GM23338 (cell line): ENCODE data around the gene CMIP. TPM values are rescaled to one million over a fixed set of nuclear protein-coding genes. Genes with fewer than 3 reads are reported as not detected.

Experiments used
- ATAC-seq: fragments of 200-7000 bp; cut with Tn5 transposase; 3 replicates; pipeline ENCODE4 v1.9.1; 2020
- DNase-seq: peaks from one replicate; pipeline ENCODE4 v3.0.0-alpha.2; 2015; ENCODE audit warnings: low spot score
- H2AFZ ChIP-seq: fragments of 200-600 bp; sonication (generic); 2 replicates; pipeline ENCODE4 v1.8.0; 2016; ENCODE audit warnings: antibody characterized with exemption, mild to moderate bottlenecking, moderate library complexity
- H3F3A ChIP-seq: fragments of 200-600 bp; sonication (generic); replicated peaks from 2 replicates; pipeline ENCODE4 v1.8.0; 2017; ENCODE audit warnings: antibody characterized with exemption, mixed run types, low read depth
- H3K27ac ChIP-seq: fragments of 200-600 bp; sonication (generic); 2 replicates; pipeline ENCODE4 v1.6.1; 2016; ENCODE audit warnings: low read depth
- H3K27me3 ChIP-seq: fragments of 200-600 bp; sonication (generic); 2 replicates; pipeline ENCODE4 v1.8.0; 2016; ENCODE audit warnings: mild to moderate bottlenecking, mixed run types, moderate library complexity; ENCODE audit not compliant: insufficient read depth
- H3K36me3 ChIP-seq: fragments of 200-600 bp; sonication (generic); 2 replicates; pipeline ENCODE4 v1.8.0; 2016; ENCODE audit warnings: mild to moderate bottlenecking; ENCODE audit not compliant: insufficient read depth
- H3K4me1 ChIP-seq: fragments of 200-600 bp; sonication (generic); 2 replicates; pipeline ENCODE4 v1.8.0; 2016; ENCODE audit warnings: mild to moderate bottlenecking, moderate library complexity; ENCODE audit not compliant: insufficient read depth
- H3K4me2 ChIP-seq: fragments of 200-600 bp; sonication (generic); 2 replicates; pipeline ENCODE4 v1.7.1; 2017; ENCODE audit warnings: mixed run types
- H3K4me3 ChIP-seq: fragments of 200-600 bp; sonication (generic); 2 replicates; pipeline ENCODE4 v1.6.1; 2016; ENCODE audit warnings: mixed run types
- H3K79me2 ChIP-seq: fragments of 200-600 bp; sonication (generic); replicated peaks from 2 replicates; pipeline ENCODE4 v1.8.0; 2017; ENCODE audit warnings: mild to moderate bottlenecking; ENCODE audit not compliant: insufficient read depth
- H3K9me2 ChIP-seq: fragments of 200-600 bp; sonication (generic); 2 replicates; pipeline ENCODE4 v1.8.0; 2017; ENCODE audit not compliant: insufficient read depth
- H4K20me1 ChIP-seq: fragments of 200-600 bp; sonication (generic); replicated peaks from 2 replicates; pipeline ENCODE4 v1.8.0; 2017; ENCODE audit warnings: mild to moderate bottlenecking; ENCODE audit not compliant: insufficient read depth
- H3K27ac Mint-ChIP-seq: 2 replicates; pipeline ENCODE4 v1.8.0; 2020; ENCODE audit warnings: inconsistent platforms, mild to moderate bottlenecking, moderate library complexity, mixed read lengths
- H3K27me3 Mint-ChIP-seq: 3 replicates; pipeline ENCODE4 v1.8.0; 2022; ENCODE audit warnings: low read depth, mild to moderate bottlenecking, moderate library complexity, mixed read lengths, inconsistent platforms; ENCODE audit not compliant: insufficient read depth, poor library complexity
- H3K36me3 Mint-ChIP-seq: 3 replicates; pipeline ENCODE4 v1.8.0; 2021; ENCODE audit warnings: low read depth, mild to moderate bottlenecking, inconsistent platforms, moderate library complexity, mixed read lengths
- H3K4me1 Mint-ChIP-seq: 3 replicates; pipeline ENCODE4 v1.8.0; 2020; ENCODE audit warnings: mild to moderate bottlenecking, inconsistent platforms, mixed read lengths
- H3K4me3 Mint-ChIP-seq: 3 replicates; pipeline ENCODE4 v1.8.0; 2021; ENCODE audit warnings: moderate library complexity, mild to moderate bottlenecking, inconsistent platforms, mixed read lengths
- H3K9me3 Mint-ChIP-seq: 3 replicates; pipeline ENCODE4 v1.8.0; 2020; ENCODE audit warnings: moderate library complexity, mild to moderate bottlenecking, inconsistent platforms, mixed read lengths
- CREB1 ChIP-seq: fragments of 250-450 bp; sonication (Bioruptor Pico); IDR thresholded peaks from 2 replicates; pipeline ENCODE4 v1.5.0; 2020; ENCODE audit warnings: low read depth, mild to moderate bottlenecking, moderate library complexity
- CTCF ChIP-seq, 2 experiments: fragments of 200-600 bp in 1 of 2; sonication (generic) in 1 of 2; conservative IDR thresholded peaks; 2 replicates each; pipeline versions ENCODE4 v1.5.1 to v1.6.1; 2016 to 2017; ENCODE audit warnings: antibody characterized with exemption in 2 of 2, low read depth in 2 of 2, mild to moderate bottlenecking in 2 of 2, moderate library complexity in 1 of 2
- ETS1 ChIP-seq: IDR thresholded peaks from 2 replicates; pipeline ENCODE4 v1.6.1; 2016; ENCODE audit warnings: antibody characterized with exemption
- EZH2 ChIP-seq: fragments of 200-600 bp; sonication (generic); IDR thresholded peaks from one replicate; pipeline ENCODE4 v1.8.0; 2017; ENCODE audit warnings: antibody characterized with exemption, mild to moderate bottlenecking, low read depth; ENCODE audit not compliant: unreplicated experiment
- EZH2phosphoT487 ChIP-seq: fragments of 200-600 bp; sonication (generic); IDR thresholded peaks from one replicate; pipeline ENCODE4 v1.8.1; 2018; ENCODE audit warnings: antibody characterized with exemption; ENCODE audit not compliant: unreplicated experiment
- JUNB ChIP-seq: IDR thresholded peaks from one replicate; pipeline ENCODE4 v1.6.1; 2016; ENCODE audit warnings: antibody characterized with exemption; ENCODE audit not compliant: unreplicated experiment
- NANOG ChIP-seq: IDR thresholded peaks from 2 replicates; pipeline ENCODE4 v1.6.1; 2016; ENCODE audit warnings: antibody characterized with exemption, borderline replicate concordance
- POLR2AphosphoS5 ChIP-seq: IDR thresholded peaks from 2 replicates; pipeline ENCODE4 v1.6.1; 2016; ENCODE audit warnings: antibody characterized with exemption, low read depth
- REST ChIP-seq: IDR thresholded peaks from one replicate; pipeline ENCODE4 v1.6.1; 2018; ENCODE audit warnings: antibody characterized with exemption; ENCODE audit not compliant: unreplicated experiment
- STAT1 ChIP-seq: IDR thresholded peaks from one replicate; pipeline ENCODE4 v1.6.1; 2016; ENCODE audit warnings: antibody characterized with exemption; ENCODE audit not compliant: unreplicated experiment
- ZNF114 ChIP-seq: fragments of 250-450 bp; sonication (Bioruptor Pico); IDR thresholded peaks from 2 replicates; pipeline ENCODE4 v1.5.0; 2020; ENCODE audit warnings: mild to moderate bottlenecking, moderate library complexity
- ZNF331 ChIP-seq: fragments of 250-450 bp; sonication (Bioruptor Pico); IDR thresholded peaks from 2 replicates; pipeline ENCODE4 v1.5.0; 2020; ENCODE audit warnings: low read depth, mild to moderate bottlenecking, moderate library complexity
- polyA plus RNA-seq: library from polyadenylated mRNA; unstranded; fragments of >200 nt; fragmentation: Nextera tagmentation; extraction: Ambion mirVana; gene quantifications from 2 replicates; pipeline ENCODE4 v1.2.1, GENCODE V29; 2016
- total RNA-seq: library from RNA; depleted of rRNA; stranded (reverse); fragments of >200 nt; shearing (Covaris generic); gene quantifications from 2 replicates; pipeline ENCODE4 v1.2.3, GENCODE V29; 2014
- TF ChIP-seq, protein P1 (sequence below): fragments of 250-450 bp; sonication (Bioruptor Pico); IDR thresholded peaks from 2 replicates; pipeline ENCODE4 v1.5.0; 2020; ENCODE audit warnings: mild to moderate bottlenecking, moderate library complexity

The CMIP gene
- total and polyA plus RNA-seq, 2 experiments from 2014 or later: 9.5 to 62.3 TPM

DNA sequence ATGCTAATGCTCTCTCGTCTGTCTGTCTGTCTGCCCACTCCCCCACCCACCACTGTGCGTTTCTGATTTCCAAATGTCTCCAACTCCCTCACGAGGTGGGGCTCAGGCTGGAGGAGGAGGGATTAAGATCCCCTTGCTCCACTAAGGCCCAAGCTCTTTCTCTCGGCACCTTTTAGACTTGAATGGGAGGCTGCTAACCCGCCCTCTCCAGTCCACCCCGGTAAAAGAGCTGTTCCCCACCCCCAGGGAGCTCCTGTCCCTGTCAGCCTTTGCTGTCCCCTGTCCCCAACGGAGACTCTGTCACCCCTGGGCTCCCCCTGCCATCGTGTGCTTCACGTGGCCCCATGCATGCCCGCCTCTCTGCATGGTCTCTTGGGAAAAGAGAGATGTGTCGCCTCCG is 266.0 kb downstream of the CMIP start:
- H4K20me1 ChIP-seq: no peaks in the 10 kb centered on the region
- H3K4me3 ChIP-seq: no peak overlapping the region
- H3K27ac ChIP-seq: peak overlapping the region; percentile 45; the same call in 1 of the 2 replicates
- Mint-ChIP-seq H3K9me3 (no peaks in the 10 kb centered on the region), H3K4me3 (no peak overlapping the region), H3K27me3 (peaks cover 29% of the 10 kb centered on the region), H3K27ac (peak overlapping the region; percentile 84; the same call in 1 of the 2 replicates), H3K4me1 (peaks cover 44% of the 10 kb centered on the region), H3K36me3 (peaks cover 21% of the 10 kb centered on the region)
- H3K79me2 ChIP-seq: no peaks in the 10 kb centered on the region
- H3K4me2 ChIP-seq: peak overlapping the region; percentile 38; the same call in 1 of the 2 replicates
- no peak overlapping the region for H2AFZ ChIP-seq
- no peaks in the 10 kb centered on the region for H3K36me3 ChIP-seq
- peak; percentile 53 for DNase-seq
- ATAC-seq: peak; percentile 37
- TF ChIP-seq EZH2 (no peak), ZNF331 (CRISPR knock-in tag) (no peak), REST (no peak), STAT1 (no peak), POLR2AphosphoS5 (no peak), EZH2phosphoT487 (no peak), ZNF114 (CRISPR knock-in tag) (no peak), ETS1 (no peak), JUNB (no peak), CTCF (conservative IDR thresholded peaks at IDR 0.05; ENCODE audit: low read depth in 2 of 2) (no peak), CREB1 (CRISPR knock-in tag) (no peak), NANOG (no peak)
- TF ChIP-seq, protein P1, sequence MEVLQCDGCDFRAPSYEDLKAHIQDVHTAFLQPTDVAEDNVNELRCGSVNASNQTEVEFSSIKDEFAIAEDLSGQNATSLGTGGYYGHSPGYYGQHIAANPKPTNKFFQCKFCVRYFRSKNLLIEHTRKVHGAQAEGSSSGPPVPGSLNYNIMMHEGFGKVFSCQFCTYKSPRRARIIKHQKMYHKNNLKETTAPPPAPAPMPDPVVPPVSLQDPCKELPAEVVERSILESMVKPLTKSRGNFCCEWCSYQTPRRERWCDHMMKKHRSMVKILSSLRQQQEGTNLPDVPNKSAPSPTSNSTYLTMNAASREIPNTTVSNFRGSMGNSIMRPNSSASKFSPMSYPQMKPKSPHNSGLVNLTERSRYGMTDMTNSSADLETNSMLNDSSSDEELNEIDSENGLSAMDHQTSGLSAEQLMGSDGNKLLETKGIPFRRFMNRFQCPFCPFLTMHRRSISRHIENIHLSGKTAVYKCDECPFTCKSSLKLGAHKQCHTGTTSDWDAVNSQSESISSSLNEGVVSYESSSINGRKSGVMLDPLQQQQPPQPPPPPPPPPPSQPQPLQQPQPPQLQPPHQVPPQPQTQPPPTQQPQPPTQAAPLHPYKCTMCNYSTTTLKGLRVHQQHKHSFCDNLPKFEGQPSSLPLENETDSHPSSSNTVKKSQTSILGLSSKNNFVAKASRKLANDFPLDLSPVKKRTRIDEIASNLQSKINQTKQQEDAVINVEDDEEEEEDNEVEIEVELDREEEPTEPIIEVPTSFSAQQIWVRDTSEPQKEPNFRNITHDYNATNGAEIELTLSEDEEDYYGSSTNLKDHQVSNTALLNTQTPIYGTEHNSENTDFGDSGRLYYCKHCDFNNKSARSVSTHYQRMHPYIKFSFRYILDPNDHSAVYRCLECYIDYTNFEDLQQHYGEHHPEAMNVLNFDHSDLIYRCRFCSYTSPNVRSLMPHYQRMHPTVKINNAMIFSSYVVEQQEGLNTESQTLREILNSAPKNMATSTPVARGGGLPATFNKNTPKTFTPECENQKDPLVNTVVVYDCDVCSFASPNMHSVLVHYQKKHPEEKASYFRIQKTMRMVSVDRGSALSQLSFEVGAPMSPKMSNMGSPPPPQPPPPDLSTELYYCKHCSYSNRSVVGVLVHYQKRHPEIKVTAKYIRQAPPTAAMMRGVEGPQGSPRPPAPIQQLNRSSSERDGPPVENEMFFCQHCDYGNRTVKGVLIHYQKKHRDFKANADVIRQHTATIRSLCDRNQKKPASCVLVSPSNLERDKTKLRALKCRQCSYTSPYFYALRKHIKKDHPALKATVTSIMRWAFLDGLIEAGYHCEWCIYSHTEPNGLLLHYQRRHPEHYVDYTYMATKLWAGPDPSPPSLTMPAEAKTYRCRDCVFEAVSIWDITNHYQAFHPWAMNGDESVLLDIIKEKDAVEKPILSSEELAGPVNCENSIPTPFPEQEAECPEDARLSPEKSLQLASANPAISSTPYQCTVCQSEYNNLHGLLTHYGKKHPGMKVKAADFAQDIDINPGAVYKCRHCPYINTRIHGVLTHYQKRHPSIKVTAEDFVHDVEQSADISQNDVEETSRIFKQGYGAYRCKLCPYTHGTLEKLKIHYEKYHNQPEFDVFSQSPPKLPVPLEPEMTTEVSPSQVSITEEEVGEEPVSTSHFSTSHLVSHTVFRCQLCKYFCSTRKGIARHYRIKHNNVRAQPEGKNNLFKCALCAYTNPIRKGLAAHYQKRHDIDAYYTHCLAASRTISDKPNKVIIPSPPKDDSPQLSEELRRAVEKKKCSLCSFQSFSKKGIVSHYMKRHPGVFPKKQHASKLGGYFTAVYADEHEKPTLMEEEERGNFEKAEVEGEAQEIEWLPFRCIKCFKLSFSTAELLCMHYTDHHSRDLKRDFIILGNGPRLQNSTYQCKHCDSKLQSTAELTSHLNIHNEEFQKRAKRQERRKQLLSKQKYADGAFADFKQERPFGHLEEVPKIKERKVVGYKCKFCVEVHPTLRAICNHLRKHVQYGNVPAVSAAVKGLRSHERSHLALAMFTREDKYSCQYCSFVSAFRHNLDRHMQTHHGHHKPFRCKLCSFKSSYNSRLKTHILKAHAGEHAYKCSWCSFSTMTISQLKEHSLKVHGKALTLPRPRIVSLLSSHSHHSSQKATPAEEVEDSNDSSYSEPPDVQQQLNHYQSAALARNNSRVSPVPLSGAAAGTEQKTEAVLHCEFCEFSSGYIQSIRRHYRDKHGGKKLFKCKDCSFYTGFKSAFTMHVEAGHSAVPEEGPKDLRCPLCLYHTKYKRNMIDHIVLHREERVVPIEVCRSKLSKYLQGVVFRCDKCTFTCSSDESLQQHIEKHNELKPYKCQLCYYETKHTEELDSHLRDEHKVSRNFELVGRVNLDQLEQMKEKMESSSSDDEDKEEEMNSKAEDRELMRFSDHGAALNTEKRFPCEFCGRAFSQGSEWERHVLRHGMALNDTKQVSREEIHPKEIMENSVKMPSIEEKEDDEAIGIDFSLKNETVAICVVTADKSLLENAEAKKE (CRISPR knock-in tag): no peak
- peaks cover 29% of the 10 kb centered on the region for H3K4me1 ChIP-seq
- H3K27me3 ChIP-seq: no peaks in the 10 kb centered on the region
- no peaks in the 10 kb centered on the region for H3K9me2 ChIP-seq
- peaks cover 9% of the 10 kb centered on the region; the same call in 1 of the 2 replicates for H3F3A ChIP-seq
